Liver (tissue), 9 donors: ENCODE results near the gene RAPGEF1. TPM values are rescaled to one million over a fixed set of nuclear protein-coding genes. Genes with fewer than 3 reads are reported as not detected.

ENCODE experiments used
- DNase-seq: peaks from one replicate; pipeline ENCODE4 v3.0.0-alpha.2; 2017; ENCODE audit warnings: low spot score
- H3K27ac ChIP-seq, 2 donors: one replicate each; pipeline ENCODE4 v1.7.0; 2013; ENCODE audit warnings: inconsistent platforms in 2 of 2, low read length in 2 of 2, control low read depth in 1 of 2, low read depth in 1 of 2, mild to moderate bottlenecking in 1 of 2
- H3K27me3 ChIP-seq, 4 donors: one replicate each; pipeline versions ENCODE4 v1.6.1 to v1.7.0; 2013; ENCODE audit warnings: low read length in 3 of 4, inconsistent platforms in 1 of 4, mild to moderate bottlenecking in 1 of 4, moderate library complexity in 1 of 4; ENCODE audit not compliant: control insufficient read depth in 4 of 4, insufficient read depth in 4 of 4
- H3K36me3 ChIP-seq, 4 donors: one replicate each; pipeline versions ENCODE4 v1.6.1 to v1.7.0; 2013; ENCODE audit warnings: low read length in 3 of 4, mild to moderate bottlenecking in 3 of 4, low read depth in 1 of 4, moderate library complexity in 1 of 4; ENCODE audit not compliant: control insufficient read depth in 4 of 4, insufficient read depth in 3 of 4
- H3K4me1 ChIP-seq, 4 donors: one replicate each; pipeline versions ENCODE4 v1.6.1 to v1.7.0; 2013; ENCODE audit warnings: low read length in 3 of 4, mild to moderate bottlenecking in 3 of 4, moderate library complexity in 1 of 4; ENCODE audit not compliant: control insufficient read depth in 4 of 4, insufficient read depth in 4 of 4
- H3K4me3 ChIP-seq, 3 donors: one replicate each; pipeline versions ENCODE4 v1.6.1 to v1.7.0; 2013; ENCODE audit warnings: low read length in 3 of 3, control low read depth in 1 of 3, low read depth in 1 of 3, mild to moderate bottlenecking in 1 of 3
- H3K9ac ChIP-seq, 2 donors: one replicate each; pipeline ENCODE4 v1.7.0; 2013; ENCODE audit warnings: low read length in 2 of 2, mild to moderate bottlenecking in 2 of 2, moderate library complexity in 2 of 2, control low read depth in 1 of 2, low read depth in 1 of 2
- H3K9me3 ChIP-seq, 4 donors: one replicate each; pipeline versions ENCODE4 v1.6.1 to v1.7.0; 2013; ENCODE audit warnings: low read length in 3 of 4; ENCODE audit not compliant: control insufficient read depth in 4 of 4
- EGR1 ChIP-seq, 2 donors: IDR thresholded peaks; 2 replicates each; pipeline ENCODE4 v1.6.1; 2016 to 2018; ENCODE audit warnings: antibody characterized with exemption in 2 of 2, low read depth in 2 of 2
- FOXA1 ChIP-seq: IDR thresholded peaks from 2 replicates; pipeline ENCODE4 v1.6.1; 2016; ENCODE audit warnings: antibody characterized with exemption
- FOXA2 ChIP-seq: IDR thresholded peaks from 2 replicates; pipeline ENCODE4 v1.6.1; 2016; ENCODE audit warnings: antibody characterized with exemption
- GABPA ChIP-seq, 2 donors: IDR thresholded peaks in 1 of 2; conservative IDR thresholded peaks in 1 of 2; 2 replicates each; pipeline ENCODE4 v1.6.1; 2016; ENCODE audit warnings: antibody characterized with exemption in 2 of 2, mild to moderate bottlenecking in 1 of 2, moderate library complexity in 1 of 2
- HNF4A ChIP-seq, 2 donors: conservative IDR thresholded peaks; 2 replicates each; pipeline ENCODE4 v1.6.1; 2016; ENCODE audit warnings: antibody characterized with exemption in 2 of 2, mild to moderate bottlenecking in 2 of 2
- HNF4G ChIP-seq: IDR thresholded peaks from 2 replicates; pipeline ENCODE4 v1.6.1; 2016; ENCODE audit warnings: antibody characterized with exemption
- JUND ChIP-seq, 2 donors: IDR thresholded peaks; 2 replicates each; pipeline ENCODE4 v1.6.1; 2016; ENCODE audit warnings: antibody characterized with exemption in 2 of 2
- NR2F2 ChIP-seq: IDR thresholded peaks from 2 replicates; pipeline ENCODE4 v1.6.1; 2016; ENCODE audit warnings: antibody characterized with exemption
- RXRA ChIP-seq, 2 donors: IDR thresholded peaks; 2 replicates each; pipeline ENCODE4 v1.6.1; 2017 to 2018; ENCODE audit warnings: antibody characterized with exemption in 2 of 2, mild to moderate bottlenecking in 1 of 2
- SP1 ChIP-seq: IDR thresholded peaks from 2 replicates; pipeline ENCODE4 v1.6.1; 2018; ENCODE audit warnings: antibody characterized with exemption, mild to moderate bottlenecking
- TAF1 ChIP-seq: conservative IDR thresholded peaks from 2 replicates; pipeline ENCODE4 v1.6.1; 2016; ENCODE audit warnings: antibody characterized with exemption, mild to moderate bottlenecking
- YY1 ChIP-seq: IDR thresholded peaks from 2 replicates; pipeline ENCODE4 v1.6.1; 2016; ENCODE audit warnings: antibody characterized with exemption, mild to moderate bottlenecking
- WGBS: extraction: QIAGEN DNeasy Blood & Tissue Kit; methylation state at CpG from one replicate; pipeline ENCODE4 v1.1.7; 2013; 5-methylcytosine and 5-hydroxymethylcytosine counted together
- polyA plus RNA-seq, 2 donors: library from polyadenylated mRNA; stranded (reverse) in 1 of 2; unstranded in 1 of 2; fragments of 200-250 nt in 1 of 2; fragments of >200 nt in 1 of 2; fragmentation: Nextera tagmentation in 1 of 2; extraction: Ambion mirVana in 1 of 2; gene quantifications; one replicate each; pipeline versions ENCODE4 v1.2.1 to v1.2.3, GENCODE V29; 2013 to 2015
- total RNA-seq, 2 donors: library from RNA; depleted of rRNA; stranded (reverse); fragments of >200 nt; gene quantifications; one replicate each; pipeline ENCODE4 v1.2.3, GENCODE V29; 2014
- TF ChIP-seq, protein P1 (sequence below): IDR thresholded peaks from 2 replicates; pipeline ENCODE4 v1.6.1; 2016; ENCODE audit warnings: antibody characterized with exemption
- TF ChIP-seq, protein P2 (sequence below): IDR thresholded peaks from 2 replicates; pipeline ENCODE4 v1.6.1; 2016; ENCODE audit warnings: antibody characterized with exemption
- TF ChIP-seq, protein P3 (sequence below): fragments of 150-350 bp; IDR thresholded peaks from 2 replicates; pipeline ENCODE4 v1.5.1; 2017; ENCODE audit warnings: improper control_type of control experiment, low read depth, low read length; ENCODE audit not compliant: missing input control
- TF ChIP-seq, protein P4 (sequence below): IDR thresholded peaks from 2 replicates; pipeline ENCODE4 v1.6.1; 2016; ENCODE audit warnings: antibody characterized with exemption
- TF ChIP-seq, protein P5 (sequence below): IDR thresholded peaks from 2 replicates; pipeline ENCODE4 v1.6.1; 2016; ENCODE audit warnings: antibody characterized with exemption, mild to moderate bottlenecking
- donor health status: healthy.
- donor health status: healthy.
- donor health status: healthy.
- donor health status: healthy.
- donor health status: healthy.

Gene RAPGEF1
- total and polyA plus RNA-seq, 4 donors, result 5.6 to 19.7 (median 16.8) TPM

DNA sequence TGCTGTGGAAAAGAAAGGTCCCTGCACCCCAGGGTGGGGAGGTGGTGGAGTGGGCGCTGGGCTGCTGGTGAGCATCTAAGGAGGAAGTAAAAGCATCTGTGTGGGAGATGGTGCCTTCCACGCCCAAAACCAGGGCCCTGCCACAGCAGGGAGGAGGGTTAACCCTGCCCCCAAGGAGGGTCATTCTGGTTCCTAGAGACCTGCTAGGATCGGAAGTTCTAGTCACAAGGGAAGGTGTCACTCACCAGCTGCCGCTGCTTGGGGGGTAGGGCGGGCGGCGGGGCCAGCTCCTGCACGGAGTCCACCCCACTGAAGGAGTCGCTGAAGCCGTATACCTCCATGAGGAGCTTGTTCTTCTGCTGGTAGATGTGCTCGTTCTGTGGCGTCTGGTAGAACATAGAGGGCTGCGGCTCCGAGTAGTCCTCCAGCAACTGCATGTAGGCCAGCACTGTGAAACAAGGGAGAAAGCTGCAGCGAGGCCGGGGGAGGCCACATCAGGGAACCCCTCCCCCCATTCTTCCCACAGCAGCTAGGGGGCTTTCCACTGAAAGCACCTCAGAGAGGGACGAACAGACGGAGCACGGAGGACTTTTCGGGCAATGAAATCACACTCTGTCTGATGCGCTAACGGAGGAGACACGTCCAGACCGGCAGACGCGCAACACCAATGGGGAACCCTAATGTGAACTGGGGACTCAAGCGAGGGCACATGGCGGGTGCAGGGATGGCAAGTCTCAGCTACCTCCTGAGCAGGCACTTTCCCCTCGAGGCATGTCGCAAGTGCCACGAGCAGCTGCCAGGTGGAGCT, 118.1 kb downstream of the RAPGEF1 start:
- H3K27me3 ChIP-seq, result no peaks in the 10 kb centered on the region
- H3K36me3 ChIP-seq, result peaks cover 8 to 43% (median 22%) of the 10 kb centered on the region in 4 donors
- H3K9me3 ChIP-seq, result no peaks in the 10 kb centered on the region
- TF ChIP-seq, protein P1, sequence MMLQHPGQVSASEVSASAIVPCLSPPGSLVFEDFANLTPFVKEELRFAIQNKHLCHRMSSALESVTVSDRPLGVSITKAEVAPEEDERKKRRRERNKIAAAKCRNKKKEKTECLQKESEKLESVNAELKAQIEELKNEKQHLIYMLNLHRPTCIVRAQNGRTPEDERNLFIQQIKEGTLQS, result no peak
- no peak for TF ChIP-seq GABPA (IDR thresholded peaks at IDR 0.05 in 1 of 2, conservative IDR thresholded peaks at IDR 0.05 in 1 of 2)
- TF ChIP-seq FOXA1, result no peak
- TF ChIP-seq, protein P2, sequence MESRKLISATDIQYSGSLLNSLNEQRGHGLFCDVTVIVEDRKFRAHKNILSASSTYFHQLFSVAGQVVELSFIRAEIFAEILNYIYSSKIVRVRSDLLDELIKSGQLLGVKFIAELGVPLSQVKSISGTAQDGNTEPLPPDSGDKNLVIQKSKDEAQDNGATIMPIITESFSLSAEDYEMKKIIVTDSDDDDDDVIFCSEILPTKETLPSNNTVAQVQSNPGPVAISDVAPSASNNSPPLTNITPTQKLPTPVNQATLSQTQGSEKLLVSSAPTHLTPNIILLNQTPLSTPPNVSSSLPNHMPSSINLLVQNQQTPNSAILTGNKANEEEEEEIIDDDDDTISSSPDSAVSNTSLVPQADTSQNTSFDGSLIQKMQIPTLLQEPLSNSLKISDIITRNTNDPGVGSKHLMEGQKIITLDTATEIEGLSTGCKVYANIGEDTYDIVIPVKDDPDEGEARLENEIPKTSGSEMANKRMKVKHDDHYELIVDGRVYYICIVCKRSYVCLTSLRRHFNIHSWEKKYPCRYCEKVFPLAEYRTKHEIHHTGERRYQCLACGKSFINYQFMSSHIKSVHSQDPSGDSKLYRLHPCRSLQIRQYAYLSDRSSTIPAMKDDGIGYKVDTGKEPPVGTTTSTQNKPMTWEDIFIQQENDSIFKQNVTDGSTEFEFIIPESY, result no peak
- TF ChIP-seq, protein P3, sequence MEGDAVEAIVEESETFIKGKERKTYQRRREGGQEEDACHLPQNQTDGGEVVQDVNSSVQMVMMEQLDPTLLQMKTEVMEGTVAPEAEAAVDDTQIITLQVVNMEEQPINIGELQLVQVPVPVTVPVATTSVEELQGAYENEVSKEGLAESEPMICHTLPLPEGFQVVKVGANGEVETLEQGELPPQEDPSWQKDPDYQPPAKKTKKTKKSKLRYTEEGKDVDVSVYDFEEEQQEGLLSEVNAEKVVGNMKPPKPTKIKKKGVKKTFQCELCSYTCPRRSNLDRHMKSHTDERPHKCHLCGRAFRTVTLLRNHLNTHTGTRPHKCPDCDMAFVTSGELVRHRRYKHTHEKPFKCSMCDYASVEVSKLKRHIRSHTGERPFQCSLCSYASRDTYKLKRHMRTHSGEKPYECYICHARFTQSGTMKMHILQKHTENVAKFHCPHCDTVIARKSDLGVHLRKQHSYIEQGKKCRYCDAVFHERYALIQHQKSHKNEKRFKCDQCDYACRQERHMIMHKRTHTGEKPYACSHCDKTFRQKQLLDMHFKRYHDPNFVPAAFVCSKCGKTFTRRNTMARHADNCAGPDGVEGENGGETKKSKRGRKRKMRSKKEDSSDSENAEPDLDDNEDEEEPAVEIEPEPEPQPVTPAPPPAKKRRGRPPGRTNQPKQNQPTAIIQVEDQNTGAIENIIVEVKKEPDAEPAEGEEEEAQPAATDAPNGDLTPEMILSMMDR, result no peak
- TF ChIP-seq, protein P4, sequence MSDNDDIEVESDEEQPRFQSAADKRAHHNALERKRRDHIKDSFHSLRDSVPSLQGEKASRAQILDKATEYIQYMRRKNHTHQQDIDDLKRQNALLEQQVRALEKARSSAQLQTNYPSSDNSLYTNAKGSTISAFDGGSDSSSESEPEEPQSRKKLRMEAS, result no peak
- no peak for TF ChIP-seq HNF4A (conservative IDR thresholded peaks at IDR 0.05)
- no peak for TF ChIP-seq NR2F2
- TF ChIP-seq YY1, result no peak
- TF ChIP-seq, protein P5, sequence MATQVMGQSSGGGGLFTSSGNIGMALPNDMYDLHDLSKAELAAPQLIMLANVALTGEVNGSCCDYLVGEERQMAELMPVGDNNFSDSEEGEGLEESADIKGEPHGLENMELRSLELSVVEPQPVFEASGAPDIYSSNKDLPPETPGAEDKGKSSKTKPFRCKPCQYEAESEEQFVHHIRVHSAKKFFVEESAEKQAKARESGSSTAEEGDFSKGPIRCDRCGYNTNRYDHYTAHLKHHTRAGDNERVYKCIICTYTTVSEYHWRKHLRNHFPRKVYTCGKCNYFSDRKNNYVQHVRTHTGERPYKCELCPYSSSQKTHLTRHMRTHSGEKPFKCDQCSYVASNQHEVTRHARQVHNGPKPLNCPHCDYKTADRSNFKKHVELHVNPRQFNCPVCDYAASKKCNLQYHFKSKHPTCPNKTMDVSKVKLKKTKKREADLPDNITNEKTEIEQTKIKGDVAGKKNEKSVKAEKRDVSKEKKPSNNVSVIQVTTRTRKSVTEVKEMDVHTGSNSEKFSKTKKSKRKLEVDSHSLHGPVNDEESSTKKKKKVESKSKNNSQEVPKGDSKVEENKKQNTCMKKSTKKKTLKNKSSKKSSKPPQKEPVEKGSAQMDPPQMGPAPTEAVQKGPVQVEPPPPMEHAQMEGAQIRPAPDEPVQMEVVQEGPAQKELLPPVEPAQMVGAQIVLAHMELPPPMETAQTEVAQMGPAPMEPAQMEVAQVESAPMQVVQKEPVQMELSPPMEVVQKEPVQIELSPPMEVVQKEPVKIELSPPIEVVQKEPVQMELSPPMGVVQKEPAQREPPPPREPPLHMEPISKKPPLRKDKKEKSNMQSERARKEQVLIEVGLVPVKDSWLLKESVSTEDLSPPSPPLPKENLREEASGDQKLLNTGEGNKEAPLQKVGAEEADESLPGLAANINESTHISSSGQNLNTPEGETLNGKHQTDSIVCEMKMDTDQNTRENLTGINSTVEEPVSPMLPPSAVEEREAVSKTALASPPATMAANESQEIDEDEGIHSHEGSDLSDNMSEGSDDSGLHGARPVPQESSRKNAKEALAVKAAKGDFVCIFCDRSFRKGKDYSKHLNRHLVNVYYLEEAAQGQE, result no peak
- TF ChIP-seq TAF1, result no peak
- no peak for TF ChIP-seq HNF4G
- TF ChIP-seq RXRA (IDR thresholded peaks at IDR 0.05), result no peak
- TF ChIP-seq EGR1 (IDR thresholded peaks at IDR 0.05; ENCODE audit: low read depth in 2 of 2), result no peak
- no peak for TF ChIP-seq FOXA2
- TF ChIP-seq SP1, result no peak
- TF ChIP-seq JUND (IDR thresholded peaks at IDR 0.05), result no peak
- H3K4me3 ChIP-seq, result no peak overlapping the region
- no peaks in the 10 kb centered on the region for H3K4me1 ChIP-seq
- H3K9ac ChIP-seq, result no peak overlapping the region
- WGBS, result 91% methylated on average over 31 of the region's 31 CpGs
- no peak overlapping the region for H3K27ac ChIP-seq
- DNase-seq, result no peak
